GM19455 (cell line): ENCODE measurements around the gene CENPX.

ENCODE experiments used
- ATAC-seq: cut with Tn5 transposase; IDR thresholded peaks from one replicate; pipeline ENCODE4 v1.9.1; 2021; ENCODE audit not compliant: unreplicated experiment

The CENPX gene

DNA sequence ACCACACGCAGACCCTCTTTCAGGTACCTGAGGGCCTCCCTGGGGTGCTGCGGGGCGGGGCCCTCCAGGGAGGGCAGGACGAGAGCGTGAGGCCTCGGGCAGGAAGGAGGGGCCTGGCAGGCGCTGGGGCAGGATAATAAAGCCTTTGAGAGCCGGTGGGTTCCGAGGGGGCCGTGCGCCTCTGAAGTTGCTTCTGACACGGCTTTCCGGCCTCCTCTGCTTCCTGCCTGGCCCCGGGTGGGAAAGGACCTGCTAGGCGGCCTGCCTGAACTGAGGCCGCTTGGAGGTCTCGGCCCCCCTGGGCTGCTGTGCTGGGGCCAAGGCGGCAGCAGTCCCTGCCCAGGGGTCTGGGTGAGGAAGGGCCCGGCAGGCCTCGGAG lies 10.4 kb downstream of the CENPX start:
- no peak for ATAC-seq

DNA sequence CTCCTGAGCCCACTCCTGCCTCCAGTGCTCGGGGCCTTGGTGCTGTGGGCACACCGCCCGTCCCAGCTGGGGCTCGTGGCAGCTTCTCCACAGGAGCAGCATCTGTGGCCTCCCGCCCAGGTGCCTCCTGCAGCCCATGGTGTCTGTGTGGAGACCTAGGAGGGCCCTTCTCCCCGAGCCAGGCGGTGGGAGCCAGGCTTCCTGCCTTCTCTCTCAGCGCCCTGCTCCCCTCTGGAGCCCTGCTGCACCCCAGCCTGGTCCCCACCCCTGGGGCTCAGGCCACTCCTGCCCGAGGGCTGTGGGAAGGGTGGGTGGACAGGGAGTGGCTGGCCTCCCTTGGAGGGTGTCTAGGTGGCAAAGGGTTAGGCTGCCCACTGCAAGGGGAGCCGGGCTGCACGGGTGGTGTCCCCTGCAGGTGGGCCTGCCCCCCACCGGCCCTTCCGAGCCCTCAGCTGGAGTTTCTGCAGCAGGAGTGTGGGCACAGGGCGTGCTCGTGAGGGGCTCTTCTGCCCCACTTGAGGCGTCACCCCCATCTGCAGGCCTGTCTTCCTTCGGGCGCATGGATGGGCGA lies 11.0 kb downstream of the CENPX start:
- ATAC-seq, result no peak

DNA sequence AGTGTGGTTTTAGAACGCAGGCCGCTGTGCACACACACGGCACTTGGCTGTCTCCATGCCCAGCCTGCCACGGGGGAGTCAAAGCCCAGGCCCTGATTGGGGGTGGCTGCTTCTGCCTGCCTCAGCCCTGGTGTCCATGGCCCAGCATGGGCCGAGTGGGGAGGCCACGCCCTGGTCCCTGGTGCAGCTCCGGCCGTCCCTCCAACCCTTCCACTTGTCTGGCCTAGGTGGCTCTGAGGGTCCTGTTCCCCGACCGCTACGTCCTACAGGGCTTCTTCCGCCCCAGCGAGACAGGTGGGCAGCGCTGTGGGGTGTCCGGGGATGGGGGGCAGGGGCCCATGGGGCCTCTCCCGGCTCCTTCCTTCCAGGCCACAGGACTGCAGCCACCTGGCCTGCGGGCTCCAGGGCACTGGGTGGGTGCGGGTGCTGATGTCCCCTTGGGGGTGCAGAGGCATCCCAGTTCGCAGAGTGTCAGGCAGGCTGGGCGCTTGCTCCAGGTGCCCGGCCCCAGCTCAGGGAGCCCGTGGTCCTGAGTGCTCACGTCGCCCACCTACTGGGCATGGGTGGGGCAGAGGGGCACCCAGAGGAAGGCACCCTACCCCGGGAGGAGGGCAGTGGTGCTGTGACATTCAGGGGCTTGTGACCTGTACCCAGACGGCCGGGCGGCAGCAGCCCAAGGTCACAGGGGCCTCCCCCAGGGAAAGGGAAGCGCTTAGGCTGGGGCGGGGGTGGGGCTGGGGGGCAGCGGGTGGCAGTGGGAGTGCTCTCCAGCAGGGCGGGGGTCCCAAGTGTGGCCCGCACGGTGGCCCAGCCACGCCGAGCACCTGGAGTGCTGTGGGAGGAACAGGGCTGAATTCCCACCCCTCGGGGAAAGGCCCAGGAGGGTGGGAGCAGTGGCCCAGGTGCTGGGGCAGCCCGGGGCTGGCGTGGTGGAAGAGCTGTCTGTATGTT lies 11.8 kb downstream of the CENPX start:
- no peak for ATAC-seq

- no peak for ATAC-seq
Observed at GRCh38 chr17:82009413-82009812, 13.3 kb downstream of the CENPX start.

DNA sequence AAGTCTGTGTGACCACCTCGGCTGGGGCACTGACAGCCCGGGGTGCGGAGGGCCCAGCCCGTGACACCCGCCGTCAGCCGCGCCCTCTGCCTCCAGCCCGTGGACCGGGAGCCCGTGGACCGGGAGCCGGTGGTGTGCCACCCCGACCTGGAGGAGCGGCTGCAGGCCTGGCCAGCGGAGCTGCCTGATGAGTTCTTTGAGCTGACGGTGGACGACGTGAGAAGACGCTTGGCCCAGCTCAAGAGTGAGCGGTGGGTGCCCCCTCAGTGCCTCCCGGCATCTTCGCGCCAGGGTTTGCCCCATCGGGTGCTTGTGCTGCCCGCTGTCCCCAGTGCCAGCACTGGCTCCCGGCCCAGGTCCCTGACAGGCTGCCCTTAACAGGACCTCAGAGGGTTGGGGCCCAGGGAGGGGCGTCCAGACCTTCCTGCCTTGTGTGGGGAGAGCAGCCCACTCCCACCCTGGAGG lies 13.7 kb downstream of the CENPX start:
- ATAC-seq, result no peak

GRCh38 chr17:82008258-82008940 lies 14.3 kb downstream of the CENPX start:
- no peak for ATAC-seq

DNA sequence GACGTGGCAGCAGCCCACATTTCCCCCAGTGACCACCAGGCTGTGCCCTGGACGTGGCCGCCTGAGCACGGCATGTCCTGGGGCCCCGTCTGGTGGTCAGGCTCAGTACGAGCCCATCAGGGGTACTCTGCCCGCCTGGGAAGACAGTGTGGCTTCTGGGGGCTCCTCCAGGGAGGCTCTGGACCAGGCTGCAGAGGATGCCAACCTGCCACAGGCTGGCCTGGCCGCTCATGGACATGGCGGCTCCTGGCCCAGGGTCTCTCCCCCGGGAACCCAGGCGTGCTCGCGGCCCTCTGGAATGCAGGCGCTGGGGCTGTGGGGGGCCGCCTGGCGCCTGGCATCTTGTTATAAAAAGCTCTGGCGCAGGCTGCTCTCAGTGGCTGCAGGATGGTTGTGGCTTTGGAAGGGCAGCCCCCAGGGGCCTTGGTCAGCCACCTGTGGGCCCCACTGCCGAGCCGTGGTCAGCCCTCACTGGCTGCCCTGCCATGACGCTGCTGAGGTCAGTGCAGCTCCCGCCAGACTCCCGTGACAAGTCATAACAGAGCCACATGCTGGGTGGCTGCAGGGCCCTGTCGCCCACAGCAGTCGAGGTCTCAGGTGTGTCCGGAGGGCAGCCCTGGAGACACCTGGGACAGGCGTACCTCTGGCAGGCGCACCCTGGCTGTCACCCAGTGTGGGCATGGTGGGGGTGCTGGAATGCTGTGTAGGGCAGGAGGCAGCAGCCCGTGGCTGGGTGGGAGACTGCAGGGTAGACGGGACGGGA lies 15.0 kb downstream of the CENPX start:
- ATAC-seq, result no peak

- no peak for ATAC-seq
Observed at GRCh38 chr17:82007228-82007494, 15.5 kb downstream of the CENPX start.

DNA sequence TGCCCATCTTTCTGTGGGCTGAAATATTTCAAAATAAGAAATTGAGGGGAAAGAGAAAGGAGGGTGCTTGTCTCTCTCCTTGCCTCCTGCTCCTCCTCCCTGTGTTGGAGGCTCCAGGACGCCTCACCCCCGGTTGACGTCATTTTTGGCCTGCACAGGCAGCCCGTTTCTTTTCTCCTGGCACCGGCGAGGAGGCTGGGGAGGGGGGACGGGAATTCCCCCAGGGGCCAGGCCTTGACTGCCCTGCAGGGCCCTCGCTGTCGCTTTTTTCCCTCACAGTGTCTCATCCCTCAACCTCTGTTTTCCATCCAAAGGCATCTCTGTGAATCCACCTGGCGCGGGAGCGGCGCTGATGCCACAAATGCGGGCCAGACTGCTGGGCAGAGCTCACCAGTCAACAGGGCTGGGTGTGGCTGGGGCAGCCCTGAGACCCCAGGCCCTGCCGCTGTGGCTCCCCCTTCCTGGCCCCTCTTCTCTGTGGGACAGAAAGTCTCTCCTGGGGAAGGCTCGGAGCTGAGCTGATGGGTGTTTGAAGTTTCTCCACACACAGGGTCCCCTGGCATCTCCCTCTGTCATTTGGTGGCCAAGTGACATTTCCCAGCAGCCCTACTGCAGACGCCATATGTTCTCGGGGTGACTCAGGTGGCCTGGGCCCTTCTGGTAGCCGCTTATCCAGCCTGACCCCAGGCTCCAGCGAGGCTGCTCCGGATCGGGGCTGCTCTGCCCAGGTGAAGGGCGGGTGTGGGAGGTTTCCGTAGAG lies 16.0 kb downstream of the CENPX start:
- ATAC-seq, result no peak

DNA sequence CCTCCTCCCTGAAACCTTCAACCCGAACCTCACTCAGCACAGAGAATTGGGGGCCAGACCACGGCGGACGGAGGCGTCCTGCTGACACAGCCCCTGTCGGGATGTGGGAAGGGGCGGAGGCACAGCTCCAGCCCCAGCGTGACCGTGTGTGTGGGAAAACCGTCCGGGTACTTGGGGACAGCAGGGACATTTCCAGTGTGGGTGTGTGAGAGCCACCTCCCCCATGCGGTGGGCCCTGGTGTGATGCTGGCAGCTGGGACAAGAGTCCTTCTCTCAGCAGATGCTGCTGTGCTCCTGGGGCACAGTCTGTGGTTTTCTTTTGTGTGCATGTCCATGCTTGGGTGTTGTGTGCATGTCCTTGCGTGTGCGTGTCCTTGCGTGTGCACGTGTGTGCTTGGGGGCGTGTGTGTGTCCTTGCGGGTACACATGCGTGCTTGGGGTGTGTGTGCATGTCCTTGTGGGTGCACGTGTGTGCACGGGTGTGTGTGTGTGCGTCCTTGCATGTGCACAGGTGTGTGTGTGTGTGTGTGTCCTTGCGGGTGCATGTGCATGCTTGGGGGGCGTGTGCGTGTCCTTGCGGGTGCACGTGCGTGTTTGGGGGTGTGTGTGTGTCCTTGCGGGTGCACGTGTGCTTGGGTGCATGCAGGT lies 16.9 kb downstream of the CENPX start:
- ATAC-seq, result no peak

- ATAC-seq, result no peak
Observed at GRCh38 chr17:82004517-82005455, 17.9 kb downstream of the CENPX start.

DNA sequence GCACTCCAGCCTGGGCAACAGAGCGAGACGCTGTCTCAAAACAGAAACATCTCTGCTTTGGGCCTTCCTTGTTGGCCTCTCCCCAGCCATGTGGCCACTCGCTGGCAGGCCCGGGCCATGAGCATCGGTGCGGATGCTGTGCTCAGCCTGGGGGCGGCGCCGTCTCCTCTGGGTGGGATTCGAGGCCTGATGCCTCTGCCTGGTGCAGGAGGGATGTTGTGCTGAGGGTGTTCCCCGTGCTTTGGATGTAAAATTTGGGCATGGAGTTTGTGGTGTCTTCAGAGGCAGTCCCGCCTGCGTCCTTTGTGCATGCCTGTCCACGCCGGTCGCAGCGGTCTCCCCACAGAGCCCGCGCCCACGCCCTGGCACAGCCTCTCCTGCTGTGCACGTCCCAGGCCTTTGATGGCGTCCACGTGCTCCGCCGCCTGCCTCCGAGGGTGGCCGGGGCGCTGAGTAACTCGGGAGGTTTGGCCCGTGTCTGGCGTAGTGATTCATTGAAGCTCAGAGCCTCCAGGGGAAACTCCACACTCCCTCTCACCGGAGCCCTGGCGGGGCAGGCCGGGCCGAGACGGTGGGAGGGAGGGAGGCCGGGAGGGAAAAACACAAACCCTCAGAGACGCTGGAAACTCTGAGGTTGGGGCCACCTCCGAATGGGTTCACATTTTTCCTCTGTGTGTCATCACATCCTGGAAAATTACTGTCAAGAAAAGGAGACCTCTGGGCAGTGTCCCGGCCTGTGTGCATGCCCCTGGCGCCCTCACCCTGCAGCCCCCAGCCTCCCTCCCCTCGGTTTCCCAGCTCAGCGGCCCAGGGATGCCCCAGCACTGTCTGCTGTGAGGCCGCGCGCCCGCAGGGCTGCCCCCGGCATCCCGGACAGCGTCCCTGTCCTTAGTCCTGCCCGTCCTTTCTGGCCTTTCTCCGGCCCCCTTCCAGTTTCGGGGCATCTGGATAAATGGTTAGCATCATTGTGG lies 19.0 kb downstream of the CENPX start:
- ATAC-seq, result no peak

DNA sequence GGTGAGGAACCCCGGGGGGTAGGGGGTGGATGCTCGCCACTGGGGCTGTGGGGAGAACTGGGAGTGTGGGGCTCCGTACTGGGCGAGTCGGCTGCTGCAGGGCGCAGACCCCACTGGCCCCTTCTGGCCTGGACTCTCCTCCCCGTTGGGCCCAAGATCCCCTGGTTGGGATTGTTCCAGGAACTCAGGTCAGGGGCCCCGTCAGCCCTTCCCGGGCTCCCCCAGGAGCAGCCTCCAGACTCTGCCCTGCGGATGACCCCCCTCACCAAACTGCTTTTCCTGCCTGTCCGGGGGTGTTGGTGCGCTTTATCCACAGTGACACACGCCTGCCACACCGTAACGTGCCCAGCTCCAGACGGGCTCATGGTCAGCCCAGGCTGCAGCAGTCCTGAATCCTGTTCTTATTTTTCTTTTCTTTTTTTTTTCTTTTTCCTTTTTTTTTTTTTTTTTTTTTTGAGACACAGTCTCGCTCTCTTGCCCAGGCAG lies 21.1 kb downstream of the CENPX start:
- no peak for ATAC-seq

DNA sequence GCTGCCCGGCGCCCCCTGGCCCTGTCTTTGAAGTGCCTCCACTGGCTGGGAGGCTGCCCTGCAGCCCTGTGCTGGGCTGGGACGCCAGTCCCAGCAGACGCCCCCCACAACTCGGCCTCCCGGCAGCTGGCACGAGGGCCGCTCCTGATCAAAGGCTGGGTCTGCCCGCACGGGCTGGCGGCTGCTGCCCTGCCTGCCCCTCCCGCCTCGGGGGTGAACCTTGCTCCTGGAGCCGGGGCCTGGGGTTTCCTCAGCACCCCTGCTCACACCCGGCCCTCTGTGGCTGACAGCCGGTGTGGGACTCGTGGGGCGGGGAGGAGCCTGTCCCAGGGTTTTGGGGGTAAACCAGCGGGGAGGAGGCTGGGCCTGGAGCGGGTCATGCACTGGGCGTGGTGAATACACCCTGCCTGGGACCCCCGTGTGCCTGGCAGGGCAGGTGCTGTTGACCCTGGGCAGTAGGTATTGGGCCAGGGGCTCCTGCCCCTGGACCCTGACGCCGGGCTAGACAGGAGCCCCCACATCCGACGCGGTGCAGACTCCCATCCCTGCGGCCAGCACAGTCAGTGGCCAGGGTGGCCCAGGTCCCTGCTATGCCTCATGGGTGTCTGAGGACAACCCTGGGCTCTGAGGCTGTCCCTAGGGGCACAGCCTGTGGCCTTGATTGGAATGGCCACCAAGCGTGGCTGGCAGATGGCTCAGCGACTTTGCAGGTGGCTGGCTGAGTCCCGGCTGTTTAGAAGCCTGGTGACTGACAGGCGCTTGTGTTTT lies 21.7 kb downstream of the CENPX start:
- ATAC-seq, result no peak

DNA sequence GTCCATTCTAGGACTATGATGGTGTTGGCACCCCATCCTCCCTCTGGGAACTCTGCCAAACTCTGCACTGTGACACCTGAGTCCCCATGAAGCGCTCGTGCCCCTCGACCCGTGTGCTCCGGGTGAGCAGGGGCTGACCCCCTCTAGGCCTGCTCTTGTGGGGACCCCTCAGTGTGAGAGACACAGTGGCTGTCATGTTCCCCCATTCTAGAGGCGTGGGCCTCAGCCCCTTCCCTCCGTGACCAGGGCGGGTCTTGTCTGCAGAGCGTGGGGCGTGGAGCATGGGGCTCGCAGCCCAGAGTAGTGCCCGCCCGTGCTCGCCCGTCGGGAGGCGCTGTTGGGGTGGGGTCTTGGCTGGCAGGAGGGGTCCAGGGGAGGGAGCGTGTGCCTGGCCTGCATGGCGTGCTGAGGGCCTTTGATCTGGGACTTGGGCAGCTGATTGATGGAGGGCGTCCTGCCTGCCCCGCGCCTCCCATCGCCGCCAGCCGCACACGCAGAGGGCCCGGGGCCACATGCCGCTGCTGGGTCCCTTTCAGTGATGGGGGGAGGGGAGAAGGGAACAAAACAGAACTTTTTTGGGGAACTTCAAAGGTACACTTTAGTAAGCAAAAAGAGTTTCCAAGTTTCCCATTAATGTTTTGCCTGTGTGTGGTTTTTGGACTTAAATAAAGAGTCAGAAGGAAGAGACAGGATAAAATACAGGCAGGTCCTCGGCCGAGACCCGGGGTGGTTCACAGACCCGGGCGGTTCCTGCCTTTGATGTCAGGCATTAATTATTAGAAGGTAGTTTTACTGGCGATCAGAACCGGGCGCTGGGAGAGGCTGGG lies 22.5 kb downstream of the CENPX start:
- ATAC-seq, result no peak

DNA sequence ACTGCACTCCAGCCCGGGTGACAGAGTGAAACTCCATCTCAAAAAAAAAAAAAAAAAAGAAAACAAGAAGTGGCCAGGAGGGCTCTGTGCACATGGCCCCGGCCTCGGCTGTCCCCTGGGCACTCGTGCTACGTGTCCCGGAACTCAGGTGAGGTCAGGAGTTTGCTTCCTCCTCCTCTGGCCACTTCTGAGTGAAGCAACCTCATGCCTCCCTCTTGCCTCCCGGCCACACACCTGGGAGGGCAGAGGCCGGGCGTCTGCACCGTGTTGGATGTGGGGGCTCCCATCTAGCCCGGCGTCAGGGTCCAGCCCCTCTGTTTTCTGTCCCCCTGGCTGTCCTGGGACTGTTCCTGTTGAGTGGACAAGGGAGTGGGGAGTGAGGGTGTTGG lies 23.1 kb downstream of the CENPX start:
- ATAC-seq, result no peak
